ENCODE measurements around the gene MCM8. TPM values are rescaled to one million over a fixed set of nuclear protein-coding genes. Genes with fewer than 3 reads are reported as not detected.

MCM8 gene
- total and polyA plus RNA-seq, 7 experiments from 2014 or later = 0.29 to 22.7 (median 5.1) TPM

DNA sequence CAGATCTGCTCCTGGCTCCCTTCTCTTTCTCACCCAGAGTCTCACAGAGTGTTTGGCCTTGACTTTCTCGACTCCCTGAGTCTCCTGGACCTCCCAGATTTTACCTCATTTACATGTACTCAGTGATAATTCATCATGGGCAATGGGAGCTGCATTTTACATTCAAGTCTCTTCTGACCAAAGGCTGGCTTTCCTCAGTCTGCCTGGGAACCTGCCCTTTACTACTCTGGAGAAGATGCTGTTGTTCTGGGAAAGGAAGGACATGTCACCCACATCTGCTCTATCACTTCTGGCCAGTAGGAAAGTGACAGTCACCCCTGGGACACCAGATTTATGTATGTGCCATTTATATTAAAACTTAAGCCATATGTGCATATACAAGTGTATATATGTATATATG is 96.0 kb downstream of the MCM8 start:
- Histone ChIP-seq H3K9me3 (ENCODE audit: control insufficient read depth in 2 of 3, low read length in 3 of 3) (no peaks in the 10 kb centered on the region), H3K27ac (ENCODE audit: low read depth, low read length) (no peak overlapping the region), H3K36me3 (ENCODE audit: control insufficient read depth in 2 of 3, insufficient read depth in 3 of 3, low read length in 3 of 3) (peaks cover 0 to 8% (median 0%) of the 10 kb centered on the region in 3 experiments), H3K27me3 (ENCODE audit: control insufficient read depth in 2 of 2, insufficient read depth in 2 of 2, low read length in 2 of 2) (no peaks in the 10 kb centered on the region), H3K4me3 (ENCODE audit: low read length) (no peak overlapping the region), H3K4me1 (ENCODE audit: control insufficient read depth in 2 of 2, insufficient read depth in 2 of 2, low read length in 2 of 2) (no peaks in the 10 kb centered on the region)
- DNase-seq (no peak), ATAC-seq (no peak)
- intact Hi-C loops (cut with micrococcal nuclease) = no loop called here
- Mint-ChIP-seq H3K27ac (no peak overlapping the region), H3K4me1 (peaks cover 0 to 6% (median 0%) of the 10 kb centered on the region in 7 donors), H3K27me3 (peaks cover 6 to 15% (median 9%) of the 10 kb centered on the region in 5 donors), H3K4me3 (no peak overlapping the region), H3K36me3 (peaks cover 0 to 15% (median 7%) of the 10 kb centered on the region in 5 donors), H3K9me3 (peaks cover 0 to 3% (median 0%) of the 10 kb centered on the region in 11 donors)
- ChIA-PET POLR2A (no interaction called here), CTCF (no interaction called here)

DNA sequence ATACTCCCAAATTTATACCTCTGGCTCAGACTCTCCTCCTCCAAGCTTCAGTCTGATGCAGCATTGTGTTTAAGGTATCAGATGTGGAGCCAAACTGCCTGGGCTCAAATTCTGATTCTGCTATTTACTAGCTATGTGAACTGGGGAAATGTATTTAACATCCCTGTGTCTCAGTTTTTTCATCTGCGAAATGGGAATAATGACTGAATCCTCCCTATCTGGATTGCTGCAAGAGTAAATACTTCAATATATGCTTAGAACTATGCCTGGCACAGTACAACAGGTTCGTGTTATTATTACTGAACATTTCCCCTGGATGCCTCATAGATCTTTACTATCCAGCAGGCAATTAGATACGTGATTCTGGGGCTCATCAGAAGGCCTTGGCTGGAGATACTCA is 97.9 kb downstream of the MCM8 start:
- peaks cover 14 to 32% (median 16%) of the 10 kb centered on the region in 5 donors for H3K27me3 Mint-ChIP-seq
- ChIA-PET CTCF (no interaction called here), POLR2A (no interaction called here)
- H3K36me3 Mint-ChIP-seq = peaks cover 0 to 9% (median under 1%) of the 10 kb centered on the region in 5 donors
- H3K27me3 ChIP-seq (ENCODE audit: control insufficient read depth in 2 of 2, insufficient read depth in 2 of 2, low read length in 2 of 2) = no peaks in the 10 kb centered on the region
- intact Hi-C loops (cut with micrococcal nuclease) = no loop called here
- H3K4me1 Mint-ChIP-seq = peaks cover 0 to 13% (median 7%) of the 10 kb centered on the region in 7 donors
- H3K27ac ChIP-seq (ENCODE audit: low read depth, low read length) = no peak overlapping the region
- H3K9me3 Mint-ChIP-seq = no peaks in the 10 kb centered on the region
- H3K9me3 ChIP-seq (ENCODE audit: control insufficient read depth in 2 of 3, low read length in 3 of 3) = no peaks in the 10 kb centered on the region
- no peaks in the 10 kb centered on the region for H3K4me1 ChIP-seq (ENCODE audit: control insufficient read depth in 2 of 2, insufficient read depth in 2 of 2, low read length in 2 of 2)
- no peaks in the 10 kb centered on the region for H3K36me3 ChIP-seq (ENCODE audit: control insufficient read depth in 2 of 3, insufficient read depth in 3 of 3, low read length in 3 of 3)
- no peak overlapping the region for H3K4me3 Mint-ChIP-seq
- ATAC-seq (no peak), DNase-seq (no peak)
- H3K27ac Mint-ChIP-seq = no peak overlapping the region
- no peak overlapping the region for H3K4me3 ChIP-seq (ENCODE audit: low read length)

Other genes starting within 250 kb of the MCM8 start
- 10 to 100 TPM; 12.1 to 14.2 (median 13.2) TPM for gene SHLD1, start 200.3 kb upstream of the MCM8 start, total RNA-seq
- 10 to 100 TPM; 17.7 to 20.7 TPM for gene SHLD1, start 200.3 kb upstream of the MCM8 start, polyA plus RNA-seq
- under 1 TPM in 1 of 5 experiments, not detected in 4; 0.15 TPM for gene CHGB, start 39.1 kb upstream of the MCM8 start, total RNA-seq
- not detected for gene CHGB, start 39.1 kb upstream of the MCM8 start, polyA plus RNA-seq
- gene TRMT6, start 119 bp upstream of the MCM8 start, total RNA-seq = 10 to 100 TPM; 14.5 to 18.5 (median 17.8) TPM
- gene TRMT6, start 119 bp upstream of the MCM8 start, polyA plus RNA-seq = 10 to 100 TPM; 11.4 to 15.7 TPM
- gene CRLS1, start 55.5 kb downstream of the MCM8 start, total RNA-seq = 10 to 100 TPM; 19.7 to 41.3 (median 20.8) TPM
- gene CRLS1, start 55.5 kb downstream of the MCM8 start, polyA plus RNA-seq = 10 to 100 TPM; 37.9 to 49.6 TPM
- gene LRRN4, start 103.4 kb downstream of the MCM8 start, total RNA-seq = not detected
- gene LRRN4, start 103.4 kb downstream of the MCM8 start, polyA plus RNA-seq = not detected
- gene FERMT1, start 172.4 kb downstream of the MCM8 start, total RNA-seq = under 1 TPM in 1 of 5 experiments, not detected in 4; 0.17 TPM
- gene FERMT1, start 172.4 kb downstream of the MCM8 start, polyA plus RNA-seq = not detected